GM12875 (cell line): Measurements from ENCODE around the gene SERPINE2.
"Not testable (repeated sequence)": the region's sequence is repeated elsewhere in the genome, so short reads cannot be mapped to it uniquely, and the experiment has no call there.

Experiments used
- H3K4me3 ChIP-seq: one replicate; pipeline ENCODE4 v1.5.1; 2011; ENCODE audit warnings: low read depth, low read length, control low read depth
- TF ChIP-seq, protein P1 (sequence below): IDR thresholded peaks from 2 replicates; pipeline ENCODE4 v1.5.1; 2011; ENCODE audit warnings: low read depth, mild to moderate bottlenecking, control low read depth, inconsistent platforms, low read length, moderate library complexity, borderline replicate concordance; ENCODE audit not compliant: insufficient read depth

SERPINE2 gene

DNA sequence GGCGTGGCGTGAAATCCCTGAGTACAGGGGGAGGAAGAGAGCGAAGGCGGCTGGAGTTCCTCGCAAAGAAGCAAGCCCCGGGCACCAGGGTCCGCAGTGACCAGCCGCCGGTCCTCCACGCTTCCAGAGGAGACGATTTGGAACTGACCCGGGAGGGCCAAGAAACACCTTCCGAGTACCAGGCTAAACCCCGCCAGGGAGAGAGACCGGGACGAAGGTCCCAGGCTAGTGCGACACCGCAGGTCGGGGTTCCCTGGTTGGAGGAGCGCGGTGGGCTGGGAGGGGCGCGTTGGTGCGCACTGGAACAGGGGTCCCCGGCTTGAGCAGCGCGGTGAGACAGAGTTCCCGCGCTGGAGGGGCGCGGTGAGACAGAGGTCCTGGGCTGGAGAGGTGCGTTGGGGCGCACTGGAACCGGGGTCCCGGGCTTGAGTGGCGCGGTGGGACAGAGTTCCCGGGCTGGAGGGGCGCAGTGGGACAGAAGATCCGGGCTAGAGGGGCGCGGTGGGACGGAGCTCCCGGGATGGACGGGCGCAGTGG lies 94.9 kb downstream of the SERPINE2 start:
- H3K4me3 ChIP-seq: peak overlapping the region; percentile 82
- TF ChIP-seq, protein P1, sequence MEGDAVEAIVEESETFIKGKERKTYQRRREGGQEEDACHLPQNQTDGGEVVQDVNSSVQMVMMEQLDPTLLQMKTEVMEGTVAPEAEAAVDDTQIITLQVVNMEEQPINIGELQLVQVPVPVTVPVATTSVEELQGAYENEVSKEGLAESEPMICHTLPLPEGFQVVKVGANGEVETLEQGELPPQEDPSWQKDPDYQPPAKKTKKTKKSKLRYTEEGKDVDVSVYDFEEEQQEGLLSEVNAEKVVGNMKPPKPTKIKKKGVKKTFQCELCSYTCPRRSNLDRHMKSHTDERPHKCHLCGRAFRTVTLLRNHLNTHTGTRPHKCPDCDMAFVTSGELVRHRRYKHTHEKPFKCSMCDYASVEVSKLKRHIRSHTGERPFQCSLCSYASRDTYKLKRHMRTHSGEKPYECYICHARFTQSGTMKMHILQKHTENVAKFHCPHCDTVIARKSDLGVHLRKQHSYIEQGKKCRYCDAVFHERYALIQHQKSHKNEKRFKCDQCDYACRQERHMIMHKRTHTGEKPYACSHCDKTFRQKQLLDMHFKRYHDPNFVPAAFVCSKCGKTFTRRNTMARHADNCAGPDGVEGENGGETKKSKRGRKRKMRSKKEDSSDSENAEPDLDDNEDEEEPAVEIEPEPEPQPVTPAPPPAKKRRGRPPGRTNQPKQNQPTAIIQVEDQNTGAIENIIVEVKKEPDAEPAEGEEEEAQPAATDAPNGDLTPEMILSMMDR: no peak

DNA sequence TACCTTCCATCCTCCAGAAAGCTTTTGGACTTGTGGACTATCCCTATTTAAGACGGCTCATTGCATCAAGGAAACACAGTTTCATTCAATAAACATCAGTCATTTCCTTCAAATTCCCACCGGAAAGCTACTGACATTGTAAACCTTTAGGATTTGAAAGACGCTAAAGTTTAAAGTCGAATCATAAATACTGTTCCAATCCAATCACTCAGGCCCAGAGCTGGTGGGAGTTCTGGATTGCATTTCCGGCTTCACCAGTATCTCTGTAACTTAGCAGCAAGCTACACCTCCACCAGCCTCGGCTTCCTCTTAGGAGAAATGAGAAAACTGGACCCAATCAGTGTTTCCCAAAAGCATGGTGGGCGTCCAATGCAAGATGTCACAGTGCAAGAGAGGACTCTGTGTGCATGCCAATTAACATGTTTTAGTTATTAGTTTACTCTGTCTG lies 95.5 kb downstream of the SERPINE2 start:
- H3K4me3 ChIP-seq: no peak overlapping the region
- TF ChIP-seq, protein P1: no peak

DNA sequence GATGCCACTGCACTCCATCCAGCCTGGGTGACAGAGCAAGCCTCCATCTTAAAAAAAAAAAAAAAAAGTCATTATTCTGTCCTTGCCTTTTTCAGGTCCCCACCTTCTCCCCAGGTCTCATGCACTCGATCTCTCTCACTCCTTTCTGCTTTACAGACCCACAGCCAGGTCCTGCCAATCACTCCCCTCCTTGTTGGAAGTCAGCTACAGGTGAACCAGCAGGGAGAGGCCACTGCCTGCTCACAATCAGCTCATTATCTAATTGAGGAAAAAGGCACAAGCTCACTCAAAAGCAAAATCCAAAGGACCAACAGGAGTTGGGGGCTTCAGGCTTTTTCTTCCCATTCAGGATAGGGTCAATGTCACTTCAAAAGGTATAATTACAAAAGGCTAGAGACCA lies 96.0 kb downstream of the SERPINE2 start:
- H3K4me3 ChIP-seq: no peak overlapping the region
- TF ChIP-seq, protein P1: no peak

DNA sequence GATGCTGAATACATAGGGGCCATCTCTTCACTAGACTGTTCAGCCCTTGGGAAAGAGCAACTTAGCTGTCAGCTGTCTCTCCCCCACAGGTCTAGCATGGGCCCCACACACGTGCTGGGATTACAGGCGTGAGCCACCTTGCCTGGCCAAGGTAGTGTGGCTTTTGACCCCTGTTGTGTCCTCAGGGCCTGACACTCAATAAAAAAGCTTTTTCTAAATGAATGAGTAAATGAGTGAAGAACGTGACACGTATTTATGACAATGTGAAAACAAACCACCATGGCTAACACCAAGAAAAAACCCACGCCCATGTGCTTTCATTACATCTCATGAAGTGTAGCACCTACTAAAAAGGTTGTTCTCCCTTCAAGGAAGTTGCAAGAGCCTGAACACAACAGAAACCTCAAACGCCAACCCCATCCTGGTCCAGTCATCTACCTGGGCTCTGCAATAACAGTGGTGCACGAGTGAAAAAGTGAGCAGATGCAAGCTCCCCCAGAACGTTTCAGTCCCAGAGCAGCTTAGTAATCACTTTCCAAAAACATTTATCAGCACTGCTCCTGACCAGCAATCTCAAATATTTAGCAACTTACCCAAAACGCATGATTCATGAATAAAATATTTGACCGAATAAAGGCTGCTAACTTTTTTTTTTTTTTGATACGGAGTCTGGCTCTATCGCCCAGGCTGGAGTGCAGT lies 97.4 kb downstream of the SERPINE2 start:
- no peak overlapping the region for H3K4me3 ChIP-seq

DNA sequence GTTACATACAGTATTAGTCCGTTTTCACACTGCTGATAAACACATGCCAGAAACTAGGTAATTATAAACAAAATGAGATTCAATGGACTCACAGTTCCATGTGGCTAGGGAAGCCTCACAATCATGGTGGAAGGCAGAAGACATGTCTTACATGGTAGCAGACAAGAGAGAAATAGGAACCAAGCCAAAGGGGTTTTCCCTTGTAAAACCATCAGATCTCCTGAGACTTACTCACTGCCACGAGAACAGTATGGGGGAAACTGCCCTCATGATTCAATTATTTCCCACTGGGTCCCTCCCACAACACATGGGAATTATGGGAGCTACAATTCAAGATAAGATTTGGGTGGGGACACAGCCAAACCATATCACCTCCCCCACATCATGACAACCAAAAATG lies 99.6 kb downstream of the SERPINE2 start:
- not testable (repeated sequence) for H3K4me3 ChIP-seq

More for the DNA sequence above, 97.4 kb downstream of the SERPINE2 start:
- TF ChIP-seq, protein P1: no peak

DNA sequence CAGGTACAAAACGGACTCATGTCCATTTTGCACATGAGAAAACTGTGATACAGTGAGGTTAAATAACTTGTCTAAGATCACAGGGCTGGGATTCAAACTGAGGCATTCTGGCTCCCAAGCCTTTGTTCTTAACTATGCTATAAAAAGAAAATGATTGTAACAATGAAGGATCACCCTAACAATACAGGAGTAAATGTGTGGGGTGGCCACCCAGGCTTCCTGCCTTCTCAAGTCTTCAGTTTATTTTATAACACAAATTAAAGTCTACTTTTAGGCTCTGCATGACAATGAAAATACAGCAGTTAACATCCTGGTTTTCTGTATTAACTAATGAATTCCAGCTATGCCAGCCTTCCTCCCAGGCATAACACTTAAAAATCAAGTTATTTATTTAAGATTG lies 101.6 kb downstream of the SERPINE2 start:
- TF ChIP-seq, protein P1: no peak
- no peak overlapping the region for H3K4me3 ChIP-seq

DNA sequence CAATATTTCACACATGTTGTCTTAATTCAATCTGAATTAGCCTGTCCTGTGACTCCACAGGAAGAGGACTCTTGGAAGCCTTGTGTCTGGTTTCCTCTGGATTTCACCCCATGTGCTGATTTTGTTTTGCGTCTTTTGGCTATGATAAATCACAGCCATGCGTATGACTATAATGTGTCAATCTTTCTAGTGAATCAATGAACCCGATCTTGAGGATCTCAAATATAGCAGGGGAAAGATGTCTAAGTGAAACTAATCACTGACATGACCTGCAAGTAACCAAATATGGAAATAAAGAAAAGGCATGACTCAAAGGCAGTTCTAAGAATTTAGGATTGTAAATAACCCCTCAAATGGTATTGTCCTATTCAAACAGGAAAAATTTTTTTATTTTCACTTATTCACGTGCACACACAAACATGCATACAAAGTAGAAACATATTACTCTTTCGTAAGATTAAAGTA lies 102.2 kb downstream of the SERPINE2 start:
- no peak overlapping the region for H3K4me3 ChIP-seq
- TF ChIP-seq, protein P1: no peak
